Measurements from ENCODE around the gene IGF2R. TPM values are rescaled to one million over a fixed set of nuclear protein-coding genes. Genes with fewer than 3 reads are reported as not detected.

The IGF2R gene
- total RNA-seq, 2 experiments from 2014 or later = 19.3 to 37.6 TPM

DNA sequence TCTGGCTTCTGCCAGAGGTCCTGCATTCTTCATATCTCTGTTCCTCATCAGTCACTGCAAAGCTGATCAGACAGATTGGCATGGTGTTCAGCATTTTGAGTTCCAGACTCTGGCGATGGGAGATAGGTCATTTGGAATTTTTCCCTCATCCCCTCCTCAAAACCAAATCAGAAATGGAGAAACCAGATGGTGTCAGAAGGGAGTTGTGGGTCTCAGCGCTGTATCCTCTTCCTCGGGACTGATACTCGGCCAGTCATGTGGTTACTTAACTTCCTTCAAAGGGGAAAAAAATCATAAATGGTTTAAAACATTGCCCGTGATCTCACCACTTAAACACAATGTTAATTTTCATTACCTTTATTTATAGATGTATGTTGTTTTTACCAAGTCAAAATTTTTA is 75.8 kb downstream of the IGF2R start:
- no peak for DNase-seq (ENCODE audit: low spot score)
- H3K9me2 ChIP-seq (ENCODE audit: insufficient read depth, low read length) = no peaks in the 10 kb centered on the region
- no peaks in the 10 kb centered on the region for H3K79me2 ChIP-seq (ENCODE audit: insufficient read depth, low read depth, low read length)
- no peak overlapping the region for H3K4me2 ChIP-seq (ENCODE audit: low read length)
- CTCF ChIA-PET (ENCODE audit: unreplicated experiment) = no interaction called here
- no peaks in the 10 kb centered on the region for H3K4me1 ChIP-seq (ENCODE audit: insufficient read depth, low read length, poor library complexity, severe bottlenecking)
- no peak for TF ChIP-seq CTCF (conservative IDR thresholded peaks at IDR 0.05; ENCODE audit: low read length)
- no peaks in the 10 kb centered on the region for H4K20me1 ChIP-seq (ENCODE audit: insufficient read depth, low read length)
- no peak overlapping the region for H3K4me3 ChIP-seq (ENCODE audit: low read depth, low read length, poor library complexity, severe bottlenecking)
- peaks cover 83% of the 10 kb centered on the region; the same call in 1 of the 2 replicates for H3K36me3 ChIP-seq (ENCODE audit: insufficient read depth, low read length)
- H3K9me3 ChIP-seq (ENCODE audit: low read length) = no peaks in the 10 kb centered on the region
- intact Hi-C loops (cut with micrococcal nuclease; ENCODE audit: unreplicated experiment) = no loop called here
- no peak overlapping the region for H2AFZ ChIP-seq (ENCODE audit: low read length)
- H3K27ac ChIP-seq (ENCODE audit: low read depth, low read length, poor library complexity, severe bottlenecking) = no peak overlapping the region
- POLR2A ChIA-PET = interaction anchor here (0.6 kb wide), 1 partner anchor 136 kb away, joined by 4 read pairs; no protein-coding TSS in a partner anchor
- BruUV-seq (replicated peaks) = no TSS peak

- Histone ChIP-seq H2AFZ (ENCODE audit: low read length) (no peak overlapping the region), H4K20me1 (ENCODE audit: insufficient read depth, low read length) (no peaks in the 10 kb centered on the region), H3K4me1 (ENCODE audit: insufficient read depth, low read length, poor library complexity, severe bottlenecking) (no peaks in the 10 kb centered on the region), H3K27ac (ENCODE audit: low read depth, low read length, poor library complexity, severe bottlenecking) (no peak overlapping the region), H3K79me2 (ENCODE audit: insufficient read depth, low read depth, low read length) (no peaks in the 10 kb centered on the region), H3K9me3 (ENCODE audit: low read length) (no peaks in the 10 kb centered on the region), H3K36me3 (ENCODE audit: insufficient read depth, low read length) (peaks cover 89% of the 10 kb centered on the region), H3K9me2 (ENCODE audit: insufficient read depth, low read length) (no peaks in the 10 kb centered on the region), H3K4me2 (ENCODE audit: low read length) (no peak overlapping the region), H3K4me3 (ENCODE audit: low read depth, low read length, poor library complexity, severe bottlenecking) (no peak overlapping the region)
- intact Hi-C loops (cut with micrococcal nuclease; ENCODE audit: unreplicated experiment) = no loop called here
- ChIA-PET POLR2A (interaction anchor here (0.9 kb wide), 1 partner anchor 23 kb away, joined by 3 read pairs; no protein-coding TSS in a partner anchor), CTCF (ENCODE audit: unreplicated experiment) (no interaction called here)
- no peak for DNase-seq (ENCODE audit: low spot score)
- TF ChIP-seq CTCF (conservative IDR thresholded peaks at IDR 0.05; ENCODE audit: low read length) (no peak), EZH2phosphoT487 (IDR thresholded peaks at IDR 0.05; ENCODE audit: borderline replicate concordance, low read depth, low read length) (no peak)
- BruUV-seq (replicated peaks) = no TSS peak
Observed at GRCh38 chr6:160048471-160048870, 79.6 kb downstream of the IGF2R start.

DNA sequence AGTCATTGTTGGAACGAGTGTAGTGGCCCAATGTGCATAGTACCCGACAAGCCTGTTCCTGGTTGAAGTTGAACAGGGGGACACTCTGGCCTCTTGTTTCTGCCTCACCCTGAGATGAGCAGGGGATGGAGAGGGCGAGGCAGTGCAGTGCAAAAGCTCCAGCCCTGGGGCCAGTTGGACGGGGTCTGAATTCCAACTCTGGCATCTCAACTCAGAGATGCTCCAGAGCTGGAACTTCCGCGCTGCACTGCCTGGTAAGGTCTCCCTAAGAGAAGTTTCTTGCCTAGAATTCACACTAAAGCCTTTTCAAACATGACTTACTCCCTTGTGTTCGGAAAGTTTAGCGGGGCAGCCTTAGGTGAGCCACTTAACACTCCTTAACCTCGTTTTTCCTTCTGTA is 80.5 kb downstream of the IGF2R start:
- TF ChIP-seq EZH2phosphoT487 (IDR thresholded peaks at IDR 0.05; ENCODE audit: borderline replicate concordance, low read depth, low read length) = no peak
- TF ChIP-seq CTCF (conservative IDR thresholded peaks at IDR 0.05; ENCODE audit: low read length) = no peak
- CTCF ChIA-PET (ENCODE audit: unreplicated experiment) = no interaction called here

More for the DNA sequence above, 80.5 kb downstream of the IGF2R start:
- Histone ChIP-seq H3K4me3 (ENCODE audit: low read depth, low read length, poor library complexity, severe bottlenecking) (no peak overlapping the region), H4K20me1 (ENCODE audit: insufficient read depth, low read length) (no peaks in the 10 kb centered on the region), H2AFZ (ENCODE audit: low read length) (no peak overlapping the region), H3K4me1 (ENCODE audit: insufficient read depth, low read length, poor library complexity, severe bottlenecking) (no peaks in the 10 kb centered on the region), H3K9me3 (ENCODE audit: low read length) (no peaks in the 10 kb centered on the region), H3K36me3 (ENCODE audit: insufficient read depth, low read length) (peaks cover 80% of the 10 kb centered on the region), H3K27ac (ENCODE audit: low read depth, low read length, poor library complexity, severe bottlenecking) (no peak overlapping the region), H3K4me2 (ENCODE audit: low read length) (no peak overlapping the region), H3K9me2 (ENCODE audit: insufficient read depth, low read length) (no peaks in the 10 kb centered on the region), H3K79me2 (ENCODE audit: insufficient read depth, low read depth, low read length) (no peaks in the 10 kb centered on the region)
- POLR2A ChIA-PET = no interaction called here
- BruUV-seq (replicated peaks) = no TSS peak
- intact Hi-C loops (cut with micrococcal nuclease; ENCODE audit: unreplicated experiment) = no loop called here
- no peak for DNase-seq (ENCODE audit: low spot score)
